Astrocyte of the cerebellum (primary cell): ENCODE measurements around the gene RRN3.
"Not testable (repeated sequence)": the region's sequence is repeated elsewhere in the genome, so short reads cannot be mapped to it uniquely, and the experiment has no call there.

Experiments used
- DNase-seq: peaks from one replicate; pipeline ENCODE4 v3.0.0-alpha.2; 2011; ENCODE audit warnings: low read depth
- H3K4me3 ChIP-seq: 2 replicates; pipeline ENCODE4 v1.5.1; 2011; ENCODE audit warnings: mild to moderate bottlenecking, low read depth, low read length, moderate library complexity
- CTCF ChIP-seq: IDR thresholded peaks from 2 replicates; pipeline ENCODE4 v1.5.1; 2012; ENCODE audit warnings: low read length, low read depth, moderate library complexity, mild to moderate bottlenecking; ENCODE audit errors: missing control alignments
- in situ Hi-C: cut with HindIII; loops from 2 replicates; pipeline ENCODE4 v1.10.0; 2017; ENCODE audit warnings: low sequenced_read_pairs

RRN3 gene

GRCh38 chr16:15071916-15072769, 21.9 kb downstream of the RRN3 start:
- DNase-seq, in situ Hi-C loops, H3K4me3 ChIP-seq: not testable (repeated sequence)
- TF ChIP-seq CTCF: peak; percentile 35

GRCh38 chr16:15071013-15071412, 23.1 kb downstream of the RRN3 start:
- DNase-seq, H3K4me3 ChIP-seq, in situ Hi-C loops: not testable (repeated sequence)

- DNase-seq, H3K4me3 ChIP-seq, in situ Hi-C loops: not testable (repeated sequence)
Measured at GRCh38 chr16:15066690-15067089, 27.4 kb downstream of the RRN3 start.

- in situ Hi-C loops, DNase-seq, H3K4me3 ChIP-seq: not testable (repeated sequence)
Measured at GRCh38 chr16:15065961-15066360, 28.1 kb downstream of the RRN3 start.

GRCh38 chr16:15062085-15062810, 31.8 kb downstream of the RRN3 start:
- in situ Hi-C loops, DNase-seq, H3K4me3 ChIP-seq: not testable (repeated sequence)

GRCh38 chr16:15059324-15059723, 34.7 kb downstream of the RRN3 start:
- H3K4me3 ChIP-seq: no peak overlapping the region
- no peak for TF ChIP-seq CTCF
- in situ Hi-C loops: no loop called here
- DNase-seq: no peak

GRCh38 chr16:15057681-15058417, 36.2 kb downstream of the RRN3 start:
- no peak overlapping the region for H3K4me3 ChIP-seq
- no peak for TF ChIP-seq CTCF
- DNase-seq: no peak
- in situ Hi-C loops: no loop called here

GRCh38 chr16:15055141-15056053, 38.7 kb downstream of the RRN3 start:
- DNase-seq: no peak
- peak; percentile 6 for TF ChIP-seq CTCF
- peak overlapping the region; percentile 97 for H3K4me3 ChIP-seq
- in situ Hi-C loops: no loop called here
